MM.1S (cell line): ENCODE measurements around the gene RNF20.

Source experiments
- DNase-seq: peaks from one replicate; pipeline ENCODE4 v3.0.0-alpha.2; 2015
- H2AFZ ChIP-seq: fragments of 300-600 bp; sonication (generic); 2 replicates; pipeline ENCODE4 v1.6.0; 2016; ENCODE audit warnings: antibody characterized with exemption, low read length
- H3F3A ChIP-seq: fragments of 300-600 bp; sonication (generic); 2 replicates; pipeline ENCODE4 v1.6.1; 2016; ENCODE audit warnings: mild to moderate bottlenecking, antibody characterized with exemption, low read length, moderate library complexity, mixed read lengths; ENCODE audit not compliant: insufficient read depth
- H3K27ac ChIP-seq: fragments of 300-600 bp; sonication (generic); 2 replicates; pipeline ENCODE4 v1.5.1; 2016; ENCODE audit warnings: mild to moderate bottlenecking, low read length
- H3K27me3 ChIP-seq: fragments of 300-600 bp; sonication (generic); replicated peaks from 2 replicates; pipeline ENCODE4 v1.6.0; 2016; ENCODE audit warnings: low read length; ENCODE audit not compliant: insufficient read depth
- H3K36me3 ChIP-seq: fragments of 300-600 bp; sonication (generic); replicated peaks from 2 replicates; pipeline ENCODE4 v1.6.1; 2016; ENCODE audit warnings: mild to moderate bottlenecking, low read length, mixed read lengths; ENCODE audit not compliant: insufficient read depth
- H3K4me1 ChIP-seq: fragments of 300-600 bp; sonication (generic); 2 replicates; pipeline ENCODE4 v1.6.1; 2016; ENCODE audit warnings: low read length, mixed read lengths
- H3K4me2 ChIP-seq: fragments of 300-600 bp; sonication (generic); 2 replicates; pipeline ENCODE4 v1.6.0; 2016; ENCODE audit warnings: low read depth, low read length
- H3K4me3 ChIP-seq: fragments of 300-600 bp; sonication (generic); 2 replicates; pipeline ENCODE4 v1.5.1; 2016; ENCODE audit warnings: low read length, mixed read lengths
- H3K79me2 ChIP-seq: fragments of 300-600 bp; sonication (generic); 2 replicates; pipeline ENCODE4 v1.6.1; 2016; ENCODE audit warnings: mixed run types, low read length, mixed read lengths
- H3K9ac ChIP-seq: fragments of 300-600 bp; sonication (generic); 2 replicates; pipeline ENCODE4 v1.6.1; 2016; ENCODE audit warnings: low read length, mixed read lengths
- H3K9me2 ChIP-seq: fragments of 300-600 bp; sonication (generic); replicated peaks from 2 replicates; pipeline ENCODE4 v1.6.1; 2016; ENCODE audit warnings: mild to moderate bottlenecking, low read length, mixed read lengths; ENCODE audit not compliant: insufficient read depth
- H3K9me3 ChIP-seq: fragments of 300-600 bp; sonication (generic); replicated peaks from 2 replicates; pipeline ENCODE4 v1.6.1; 2016; ENCODE audit warnings: mild to moderate bottlenecking, low read length, mixed read lengths; ENCODE audit not compliant: insufficient read depth
- H4K20me1 ChIP-seq: fragments of 300-600 bp; sonication (generic); 2 replicates; pipeline ENCODE4 v1.6.1; 2016; ENCODE audit warnings: mild to moderate bottlenecking, low read length, moderate library complexity, mixed read lengths; ENCODE audit not compliant: insufficient read depth
- CTCF ChIP-seq: fragments of 300-600 bp; sonication (generic); IDR thresholded peaks from 2 replicates; pipeline ENCODE4 v1.5.1; 2016; ENCODE audit warnings: antibody characterized with exemption, low read length, mixed read lengths
- EZH2 ChIP-seq: fragments of 300-600 bp; sonication (generic); optimal IDR thresholded peaks from 2 replicates; pipeline ENCODE3; 2017; ENCODE audit warnings: low read depth, mild to moderate bottlenecking, antibody characterized with exemption, low read length, mixed read lengths
- EZH2phosphoT487 ChIP-seq: fragments of 300-600 bp; sonication (generic); IDR thresholded peaks from 2 replicates; pipeline ENCODE4 v1.6.1; 2018; ENCODE audit warnings: antibody characterized with exemption, low read length

The RNF20 gene

GRCh38 chr9:101509572-101509971 is 24.1 kb upstream of the RNF20 start:
- Histone ChIP-seq H3K27me3 (no peaks in the 10 kb centered on the region), H3K4me1 (peaks cover 3% of the 10 kb centered on the region; the same call in 1 of the 2 replicates), H3K9ac (no peak overlapping the region), H3K4me2 (no peak overlapping the region), H3K79me2 (no peaks in the 10 kb centered on the region), H3K9me2 (no peaks in the 10 kb centered on the region), H3K27ac (no peak overlapping the region), H3K4me3 (no peak overlapping the region), H3K9me3 (no peaks in the 10 kb centered on the region), H3F3A (no peaks in the 10 kb centered on the region), H4K20me1 (no peaks in the 10 kb centered on the region), H3K36me3 (no peaks in the 10 kb centered on the region), H2AFZ (no peak overlapping the region)
- TF ChIP-seq CTCF (no peak), EZH2 (no peak), EZH2phosphoT487 (no peak)
- DNase-seq, result no peak

- Histone ChIP-seq H3K4me2 (no peak overlapping the region), H4K20me1 (no peaks in the 10 kb centered on the region), H3K9ac (no peak overlapping the region), H3K79me2 (no peaks in the 10 kb centered on the region), H3K27ac (no peak overlapping the region), H3K4me3 (no peak overlapping the region), H2AFZ (no peak overlapping the region), H3K4me1 (peaks cover 3% of the 10 kb centered on the region; the same call in 1 of the 2 replicates), H3K9me3 (no peaks in the 10 kb centered on the region), H3F3A (no peaks in the 10 kb centered on the region), H3K36me3 (no peaks in the 10 kb centered on the region), H3K27me3 (no peaks in the 10 kb centered on the region), H3K9me2 (no peaks in the 10 kb centered on the region)
- no peak for DNase-seq
- TF ChIP-seq EZH2, result no peak
- TF ChIP-seq CTCF, result no peak
- no peak for TF ChIP-seq EZH2phosphoT487
These were observed 23.2 kb upstream of the RNF20 start for GRCh38 chr9:101510459-101510858.

GRCh38 chr9:101511009-101511408 is 22.6 kb upstream of the RNF20 start:
- Histone ChIP-seq H3F3A (no peaks in the 10 kb centered on the region), H3K9me2 (no peaks in the 10 kb centered on the region), H3K4me2 (no peak overlapping the region), H3K4me3 (no peak overlapping the region), H3K9me3 (no peaks in the 10 kb centered on the region), H2AFZ (no peak overlapping the region), H3K79me2 (no peaks in the 10 kb centered on the region), H3K9ac (no peak overlapping the region), H3K36me3 (no peaks in the 10 kb centered on the region), H3K27ac (no peak overlapping the region), H3K27me3 (no peaks in the 10 kb centered on the region), H4K20me1 (no peaks in the 10 kb centered on the region), H3K4me1 (peaks cover 3% of the 10 kb centered on the region; the same call in 1 of the 2 replicates)
- no peak for DNase-seq
- TF ChIP-seq EZH2phosphoT487 (no peak), CTCF (no peak), EZH2 (no peak)
